Stimulated activated naive CD8-positive, alpha-beta T cell treated with anti-CD3 and anti-CD28 coated beads, Interleukin-15, Interleukin-2, amounts not matched to agents 100 ng/mL and 50 ng/mL, for 24 hours (primary cell): ENCODE results near the gene UQCRH.
A peak's percentile ranks its signal among the peaks of the same experiment; 100 is the strongest.
"Not testable (repeated sequence)": the region's sequence is repeated elsewhere in the genome, so short reads cannot be mapped to it uniquely, and the experiment has no call there.

Source experiments
- H3K27ac Mint-ChIP-seq: one replicate; pipeline ENCODE4 v1.8.0; 2021; ENCODE audit warnings: mild to moderate bottlenecking, mixed read lengths
- H3K27me3 Mint-ChIP-seq: one replicate; pipeline ENCODE4 v1.8.0; 2021; ENCODE audit warnings: mixed read lengths
- H3K36me3 Mint-ChIP-seq: one replicate; pipeline ENCODE4 v1.8.0; 2021; ENCODE audit warnings: low read depth, mixed read lengths
- H3K4me1 Mint-ChIP-seq: one replicate; pipeline ENCODE4 v1.8.0; 2021; ENCODE audit warnings: low read depth, mixed read lengths
- H3K4me3 Mint-ChIP-seq: one replicate; pipeline ENCODE4 v1.8.0; 2021; ENCODE audit warnings: mild to moderate bottlenecking, mixed read lengths
- H3K9me3 Mint-ChIP-seq: one replicate; pipeline ENCODE4 v1.8.0; 2021; ENCODE audit warnings: mixed read lengths

Gene UQCRH

DNA sequence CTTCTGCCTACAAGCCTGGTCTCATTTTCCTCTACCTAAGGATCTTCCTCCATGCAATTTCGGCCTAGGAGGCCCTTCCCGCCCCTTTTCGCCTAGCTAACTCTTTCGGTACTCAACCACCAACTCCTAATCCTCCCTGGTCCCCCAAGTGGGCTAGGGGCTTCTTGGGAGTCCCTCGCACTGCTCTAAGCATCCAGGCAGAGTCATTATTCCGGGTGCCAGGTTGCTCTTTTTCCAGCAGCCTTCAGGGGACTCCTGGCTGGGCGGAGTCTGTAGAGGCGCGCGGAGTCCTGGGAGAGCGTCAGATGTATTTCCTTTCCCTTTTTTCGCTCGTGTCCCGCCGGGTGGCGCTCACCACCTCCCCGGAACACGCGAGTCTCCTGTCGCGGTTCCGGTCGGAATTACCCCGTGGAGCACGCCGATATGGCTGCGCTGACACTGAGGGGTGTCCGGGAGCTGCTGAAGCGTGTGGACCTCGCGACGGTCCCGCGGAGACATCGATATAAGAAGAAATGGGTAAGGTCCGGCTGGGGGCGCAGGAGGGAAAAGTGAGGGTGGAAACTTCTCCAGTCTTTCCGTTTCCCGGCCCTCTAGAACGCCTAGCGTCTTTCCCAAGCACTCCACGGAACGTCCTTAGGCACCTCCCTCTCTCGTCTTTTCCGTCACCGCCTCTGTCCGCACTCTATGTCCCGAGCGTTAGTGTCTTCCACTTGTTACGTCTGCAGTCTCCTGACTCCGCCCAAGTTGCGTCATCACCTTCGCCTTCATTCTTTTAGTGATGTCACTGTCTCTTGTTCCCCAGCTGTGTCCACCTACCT is 37.1 kb downstream of the UQCRH start, which contains the start of gene NSUN4:
NSUN4 (plus strand) TSS at position 404 of the 818 bp plus-strand sequence; CDS start at position 424, 20 bp downstream.
- H3K9me3 Mint-ChIP-seq, result no peaks in the 10 kb centered on the region
- H3K4me1 Mint-ChIP-seq, result peaks cover 56% of the 10 kb centered on the region
- peak within 1 kb of the TSS; percentile 100 for H3K27ac Mint-ChIP-seq
- peak within 1 kb of the TSS; percentile 100 for H3K4me3 Mint-ChIP-seq
- H3K36me3 Mint-ChIP-seq, result peaks cover 26% of the 10 kb centered on the region
- no peaks in the 10 kb centered on the region for H3K27me3 Mint-ChIP-seq

GRCh38 chr1:46341222-46342083 is 38.0 kb downstream of the UQCRH start:
- peaks cover 29% of the 10 kb centered on the region for H3K36me3 Mint-ChIP-seq
- H3K27me3 Mint-ChIP-seq, result no peaks in the 10 kb centered on the region
- no peaks in the 10 kb centered on the region for H3K9me3 Mint-ChIP-seq
- peak overlapping the region; percentile 100 for H3K4me3 Mint-ChIP-seq
- peak overlapping the region; percentile 100 for H3K27ac Mint-ChIP-seq
- peaks cover 56% of the 10 kb centered on the region for H3K4me1 Mint-ChIP-seq

GRCh38 chr1:46342084-46342656 is 38.7 kb downstream of the UQCRH start:
- H3K27me3 Mint-ChIP-seq, result no peaks in the 10 kb centered on the region
- peaks cover 35% of the 10 kb centered on the region for H3K36me3 Mint-ChIP-seq
- H3K4me3 Mint-ChIP-seq, result peak overlapping the region; percentile 100
- H3K9me3 Mint-ChIP-seq, result no peaks in the 10 kb centered on the region
- peak overlapping the region; percentile 100 for H3K27ac Mint-ChIP-seq
- peaks cover 56% of the 10 kb centered on the region for H3K4me1 Mint-ChIP-seq

- Mint-ChIP-seq H3K36me3 (peaks cover 41% of the 10 kb centered on the region), H3K4me1 (peaks cover 59% of the 10 kb centered on the region), H3K27ac (peak overlapping the region; percentile 100), H3K27me3 (no peaks in the 10 kb centered on the region), H3K4me3 (no peak overlapping the region), H3K9me3 (no peaks in the 10 kb centered on the region)
Measured at GRCh38 chr1:46342677-46343350, 39.3 kb downstream of the UQCRH start.

- Mint-ChIP-seq H3K27ac (peak overlapping the region; percentile 12), H3K9me3 (no peaks in the 10 kb centered on the region), H3K36me3 (peaks cover 46% of the 10 kb centered on the region), H3K27me3 (no peaks in the 10 kb centered on the region), H3K4me3 (no peak overlapping the region), H3K4me1 (peaks cover 63% of the 10 kb centered on the region)
Measured at GRCh38 chr1:46343351-46343695, 39.8 kb downstream of the UQCRH start.

DNA sequence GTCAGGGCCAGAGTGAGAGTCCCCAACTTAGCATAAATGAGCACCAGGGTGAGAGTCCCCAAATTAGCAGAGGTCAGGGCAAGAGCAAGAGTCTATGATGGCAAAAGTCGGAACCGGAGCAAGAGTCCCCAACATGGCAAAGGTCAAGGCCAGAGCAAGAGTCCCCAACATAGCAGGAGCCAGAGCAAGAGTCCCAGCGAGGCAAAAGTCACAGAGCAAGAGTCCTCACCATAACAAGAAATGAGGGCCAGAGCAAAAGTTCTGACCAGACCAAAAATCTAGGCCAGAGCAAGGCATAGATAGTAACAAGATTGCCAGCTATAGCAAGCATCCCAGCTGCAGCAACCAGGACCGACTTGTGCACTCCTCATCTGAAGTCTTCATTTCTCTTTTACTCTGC is 40.2 kb downstream of the UQCRH start:
- Mint-ChIP-seq H3K36me3 (peaks cover 47% of the 10 kb centered on the region), H3K27me3 (no peaks in the 10 kb centered on the region), H3K4me1 (peaks cover 62% of the 10 kb centered on the region), H3K4me3 (no peak overlapping the region), H3K9me3 (no peaks in the 10 kb centered on the region), H3K27ac (peak overlapping the region; percentile 79)

GRCh38 chr1:46344481-46344880 is 41.0 kb downstream of the UQCRH start:
- peaks cover 50% of the 10 kb centered on the region for H3K36me3 Mint-ChIP-seq
- H3K27me3 Mint-ChIP-seq, result no peaks in the 10 kb centered on the region
- no peak overlapping the region for H3K4me3 Mint-ChIP-seq
- peak overlapping the region; percentile 50 for H3K27ac Mint-ChIP-seq
- H3K4me1 Mint-ChIP-seq, result peaks cover 54% of the 10 kb centered on the region
- no peaks in the 10 kb centered on the region for H3K9me3 Mint-ChIP-seq

DNA sequence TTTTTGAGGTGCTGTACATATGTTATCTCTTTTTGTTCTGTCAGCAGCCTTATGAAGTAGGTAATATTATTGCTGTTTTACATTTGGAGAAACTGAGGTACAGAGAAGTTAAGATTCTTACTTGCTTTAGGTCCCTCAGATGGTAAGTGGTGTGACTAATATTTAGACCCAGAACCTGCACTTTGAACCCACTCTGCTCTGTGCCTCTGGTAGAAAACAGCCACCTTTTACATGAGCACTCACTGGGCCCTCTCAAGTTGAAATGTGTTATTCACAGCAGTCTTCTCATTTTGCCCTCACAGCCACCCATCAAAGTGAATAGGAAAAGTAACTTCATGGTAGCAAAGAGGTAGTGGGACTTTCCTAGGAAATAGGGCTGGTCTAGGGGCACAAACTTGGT is 41.8 kb downstream of the UQCRH start:
- H3K27ac Mint-ChIP-seq, result peak overlapping the region; percentile 61
- no peaks in the 10 kb centered on the region for H3K27me3 Mint-ChIP-seq
- H3K9me3 Mint-ChIP-seq, result no peaks in the 10 kb centered on the region
- no peak overlapping the region for H3K4me3 Mint-ChIP-seq
- peaks cover 49% of the 10 kb centered on the region for H3K4me1 Mint-ChIP-seq
- H3K36me3 Mint-ChIP-seq, result peaks cover 58% of the 10 kb centered on the region

DNA sequence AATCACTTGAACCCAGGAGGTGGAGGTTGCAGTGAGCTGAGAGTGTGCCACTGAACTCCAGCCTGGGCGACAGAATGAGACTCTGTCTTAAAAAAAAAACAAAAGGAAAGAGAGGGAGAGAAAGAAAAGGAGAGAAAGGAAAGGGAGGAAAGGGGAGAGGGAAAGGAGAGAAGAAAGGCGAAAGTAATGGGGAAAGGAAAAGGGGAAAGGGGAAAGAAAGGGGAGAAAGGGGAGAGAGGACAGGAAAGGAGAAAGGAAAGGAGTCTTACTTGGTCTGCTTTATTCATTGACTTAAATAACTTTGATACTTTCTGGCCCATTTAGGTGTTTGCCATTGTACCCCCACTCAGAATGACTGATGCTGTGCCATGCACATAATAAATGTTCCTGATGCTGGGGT is 48.9 kb downstream of the UQCRH start:
- Mint-ChIP-seq H3K36me3 (peaks cover 64% of the 10 kb centered on the region), H3K4me1 (peaks cover 6% of the 10 kb centered on the region), H3K9me3 (no peaks in the 10 kb centered on the region), H3K4me3 (no peak overlapping the region), H3K27me3 (no peaks in the 10 kb centered on the region), H3K27ac (no peak overlapping the region)

GRCh38 chr1:46355920-46356319 is 52.4 kb downstream of the UQCRH start:
- H3K36me3 Mint-ChIP-seq, result peaks cover 52% of the 10 kb centered on the region
- H3K27me3 Mint-ChIP-seq, H3K4me1 Mint-ChIP-seq, H3K4me3 Mint-ChIP-seq, H3K9me3 Mint-ChIP-seq, H3K27ac Mint-ChIP-seq: not testable (repeated sequence)

GRCh38 chr1:46362158-46362557 is 58.7 kb downstream of the UQCRH start:
- Mint-ChIP-seq H3K27ac (no peak overlapping the region), H3K36me3 (peaks cover 54% of the 10 kb centered on the region), H3K27me3 (no peaks in the 10 kb centered on the region), H3K9me3 (no peaks in the 10 kb centered on the region), H3K4me1 (no peaks in the 10 kb centered on the region), H3K4me3 (no peak overlapping the region)

DNA sequence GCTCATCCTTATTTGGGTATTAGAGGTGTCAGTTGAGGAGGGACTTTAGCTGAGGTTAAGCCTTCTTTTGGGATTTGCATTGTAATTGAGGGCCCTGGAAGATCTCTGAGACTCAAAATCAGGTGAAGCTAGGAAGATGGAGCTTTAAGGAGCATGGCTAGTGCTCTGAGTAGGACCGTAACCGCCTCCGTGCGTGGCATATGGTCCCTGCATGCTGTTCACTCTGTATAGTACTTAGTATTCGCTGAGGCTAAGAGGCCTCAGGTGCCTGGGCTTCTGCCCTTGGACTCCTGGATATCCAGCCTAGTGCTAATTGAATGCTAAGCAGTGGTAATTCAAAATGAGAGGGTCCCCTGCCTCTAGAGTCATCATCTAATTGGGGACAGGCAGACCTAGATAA is 59.6 kb downstream of the UQCRH start:
- no peak overlapping the region for H3K4me3 Mint-ChIP-seq
- H3K27ac Mint-ChIP-seq, result no peak overlapping the region
- no peaks in the 10 kb centered on the region for H3K4me1 Mint-ChIP-seq
- H3K36me3 Mint-ChIP-seq, result peaks cover 58% of the 10 kb centered on the region
- H3K27me3 Mint-ChIP-seq, result no peaks in the 10 kb centered on the region
- no peaks in the 10 kb centered on the region for H3K9me3 Mint-ChIP-seq

- no peak overlapping the region for H3K27ac Mint-ChIP-seq
- no peaks in the 10 kb centered on the region for H3K9me3 Mint-ChIP-seq
- no peaks in the 10 kb centered on the region for H3K27me3 Mint-ChIP-seq
- H3K4me1 Mint-ChIP-seq, result no peaks in the 10 kb centered on the region
- peaks cover 56% of the 10 kb centered on the region for H3K36me3 Mint-ChIP-seq
- no peak overlapping the region for H3K4me3 Mint-ChIP-seq
Measured at GRCh38 chr1:46364612-46365011, 61.1 kb downstream of the UQCRH start.

DNA sequence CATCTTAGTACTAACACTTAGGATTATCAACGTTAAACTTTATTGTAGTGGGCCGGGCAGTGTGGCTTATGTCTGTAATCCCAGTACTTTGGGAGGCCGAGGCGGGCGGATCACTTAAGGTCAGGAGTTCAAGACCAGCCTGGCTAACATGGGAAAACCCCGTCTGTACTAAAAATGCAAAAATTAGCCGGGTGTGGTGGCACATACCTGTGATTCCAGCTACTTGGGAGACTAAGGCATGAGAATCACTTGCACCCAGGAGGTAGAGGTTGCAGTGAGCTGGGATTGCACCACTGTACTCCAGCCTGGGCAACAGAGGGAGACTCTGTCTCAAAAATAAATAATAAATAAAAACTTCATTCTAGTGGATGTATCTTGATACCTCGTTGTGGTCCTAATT is 62.3 kb downstream of the UQCRH start:
- not testable (repeated sequence) for H3K27ac Mint-ChIP-seq, H3K4me3 Mint-ChIP-seq, H3K27me3 Mint-ChIP-seq, H3K9me3 Mint-ChIP-seq
- Mint-ChIP-seq H3K4me1 (peaks cover 11% of the 10 kb centered on the region), H3K36me3 (peaks cover 56% of the 10 kb centered on the region)
